HEK293 (cell line): Measurements from ENCODE around the gene PHAF1.

ENCODE experiments used
- EGR2 ChIP-seq: fragments of 450-650 bp; formaldehyde crosslinking; IDR thresholded peaks from 2 replicates; pipeline ENCODE4 v1.5.1; 2016; ENCODE audit warnings: low read depth, missing biosample characterization, missing genetic modification characterization
- FEZF1 ChIP-seq: fragments of 450-650 bp; formaldehyde crosslinking; IDR thresholded peaks from 2 replicates; pipeline ENCODE4 v1.5.1; 2016; ENCODE audit warnings: missing biosample characterization, missing genetic modification characterization
- KLF1 ChIP-seq: fragments of 450-650 bp; formaldehyde crosslinking; IDR thresholded peaks from 2 replicates; pipeline ENCODE4 v1.5.1; 2016; ENCODE audit warnings: missing biosample characterization, missing genetic modification characterization
- KLF16 ChIP-seq: fragments of 450-650 bp; formaldehyde crosslinking; IDR thresholded peaks from 2 replicates; pipeline ENCODE4 v1.5.1; 2017; ENCODE audit warnings: missing biosample characterization, missing genetic modification characterization
- ZBTB17 ChIP-seq: fragments of 450-650 bp; formaldehyde crosslinking; IDR thresholded peaks from 2 replicates; pipeline ENCODE4 v1.5.1; 2016; ENCODE audit warnings: missing biosample characterization, missing genetic modification characterization
- ZEB2 ChIP-seq: fragments of 450-650 bp; formaldehyde crosslinking; IDR thresholded peaks from 2 replicates; pipeline ENCODE4 v1.5.1; 2016; ENCODE audit warnings: missing biosample characterization, missing genetic modification characterization
- ZIC2 ChIP-seq: fragments of 450-650 bp; formaldehyde crosslinking; IDR thresholded peaks from 2 replicates; pipeline ENCODE4 v1.5.1; 2016; ENCODE audit warnings: missing biosample characterization, missing genetic modification characterization
- ZNF133 ChIP-seq: fragments of 450-650 bp; formaldehyde crosslinking; IDR thresholded peaks from 2 replicates; pipeline ENCODE4 v1.5.1; 2016; ENCODE audit warnings: missing biosample characterization, missing genetic modification characterization
- ZNF24 ChIP-seq: fragments of 450-650 bp; formaldehyde crosslinking; IDR thresholded peaks from 2 replicates; pipeline ENCODE4 v1.5.1; 2016; ENCODE audit warnings: missing biosample characterization, missing genetic modification characterization
- ZNF266 ChIP-seq: fragments of 450-650 bp; formaldehyde crosslinking; IDR thresholded peaks from 2 replicates; pipeline ENCODE4 v1.5.1; 2016; ENCODE audit warnings: missing biosample characterization, missing genetic modification characterization, low read depth
- ZNF335 ChIP-seq: fragments of 450-650 bp; formaldehyde crosslinking; conservative IDR thresholded peaks from 2 replicates; pipeline ENCODE4 v1.5.1; 2016; ENCODE audit warnings: missing biosample characterization, missing genetic modification characterization
- ZNF544 ChIP-seq: fragments of 450-650 bp; formaldehyde crosslinking; IDR thresholded peaks from 2 replicates; pipeline ENCODE4 v1.5.0; 2017; ENCODE audit warnings: missing biosample characterization, missing genetic modification characterization
- ZNF76 ChIP-seq: fragments of 450-650 bp; formaldehyde crosslinking; IDR thresholded peaks from 2 replicates; pipeline ENCODE4; 2016; ENCODE audit warnings: low read depth, missing biosample characterization, missing genetic modification characterization, borderline replicate concordance
- ZNF843 ChIP-seq: fragments of 450-650 bp; formaldehyde crosslinking; IDR thresholded peaks from 2 replicates; pipeline ENCODE4 v1.5.1; 2016; ENCODE audit warnings: missing biosample characterization, missing genetic modification characterization
- TF ChIP-seq, protein P1 (sequence below): fragments of 450-650 bp; formaldehyde crosslinking; IDR thresholded peaks from 2 replicates; pipeline ENCODE4 v1.5.1; 2016; ENCODE audit warnings: missing biosample characterization, missing genetic modification characterization
- TF ChIP-seq, protein P2 (sequence below): fragments of 450-650 bp; formaldehyde crosslinking; IDR thresholded peaks from 2 replicates; pipeline ENCODE4 v1.5.1; 2017; ENCODE audit warnings: missing biosample characterization, missing genetic modification characterization
- TF ChIP-seq, protein P3 (sequence below): fragments of 450-650 bp; formaldehyde crosslinking; optimal IDR thresholded peaks from 2 replicates; pipeline ENCODE3; 2016; ENCODE audit warnings: missing biosample characterization, mild to moderate bottlenecking, missing genetic modification characterization
- TF ChIP-seq, protein P4 (sequence below): fragments of 450-650 bp; IDR thresholded peaks from 2 replicates; pipeline ENCODE4 v1.5.1; 2018; ENCODE audit warnings: missing biosample characterization, mild to moderate bottlenecking, missing genetic modification characterization
- TF ChIP-seq, protein P5 (sequence below): fragments of 450-650 bp; formaldehyde crosslinking; IDR thresholded peaks from 2 replicates; pipeline ENCODE4 v1.5.1; 2016; ENCODE audit warnings: missing biosample characterization, missing genetic modification characterization
- TF ChIP-seq, protein P6 (sequence below): fragments of 450-650 bp; formaldehyde crosslinking; IDR thresholded peaks from 2 replicates; pipeline ENCODE4 v1.5.1; 2016; ENCODE audit warnings: missing biosample characterization, missing genetic modification characterization
- TF ChIP-seq, protein P7 (sequence below): fragments of 450-650 bp; formaldehyde crosslinking; IDR thresholded peaks from 2 replicates; pipeline ENCODE4 v1.5.1; 2016; ENCODE audit warnings: missing biosample characterization, missing genetic modification characterization

PHAF1 gene

DNA sequence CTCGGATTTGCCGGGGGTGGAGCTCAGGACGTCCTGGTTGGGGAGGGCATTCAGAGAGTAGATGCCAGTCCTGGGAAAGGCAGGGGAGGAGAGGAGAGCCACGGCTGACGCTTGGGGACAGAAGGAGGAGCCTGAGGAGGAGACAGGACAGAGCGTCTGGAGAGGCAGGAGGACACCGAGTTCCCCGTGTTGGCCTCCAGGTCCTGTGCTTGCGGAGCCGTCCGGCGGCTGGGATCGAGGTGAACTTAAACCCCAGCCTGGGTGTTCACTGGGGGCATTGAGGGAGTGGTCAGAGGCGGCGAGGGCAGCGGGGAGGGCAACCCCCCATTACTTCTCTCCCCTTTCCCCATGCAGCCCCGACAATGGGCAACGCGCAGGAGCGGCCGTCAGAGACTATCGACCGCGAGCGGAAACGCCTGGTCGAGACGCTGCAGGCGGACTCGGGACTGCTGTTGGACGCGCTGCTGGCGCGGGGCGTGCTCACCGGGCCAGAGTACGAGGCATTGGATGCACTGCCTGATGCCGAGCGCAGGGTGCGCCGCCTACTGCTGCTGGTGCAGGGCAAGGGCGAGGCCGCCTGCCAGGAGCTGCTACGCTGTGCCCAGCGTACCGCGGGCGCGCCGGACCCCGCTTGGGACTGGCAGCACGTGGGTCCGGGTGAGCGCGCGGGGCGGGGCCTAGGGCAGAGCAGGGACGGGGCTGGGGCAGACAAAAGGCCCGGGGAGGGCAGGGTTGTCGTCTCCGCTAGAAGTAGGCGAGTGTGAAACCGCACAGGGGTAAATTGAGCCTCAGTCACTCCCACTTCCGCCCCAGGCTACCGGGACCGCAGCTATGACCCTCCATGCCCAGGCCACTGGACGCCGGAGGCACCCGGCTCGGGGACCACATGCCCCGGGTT, 64.3 kb downstream of the PHAF1 start (continued):
- TF ChIP-seq ZNF266 (tag by site-specific recombination) = no peak
- TF ChIP-seq, protein P1, sequence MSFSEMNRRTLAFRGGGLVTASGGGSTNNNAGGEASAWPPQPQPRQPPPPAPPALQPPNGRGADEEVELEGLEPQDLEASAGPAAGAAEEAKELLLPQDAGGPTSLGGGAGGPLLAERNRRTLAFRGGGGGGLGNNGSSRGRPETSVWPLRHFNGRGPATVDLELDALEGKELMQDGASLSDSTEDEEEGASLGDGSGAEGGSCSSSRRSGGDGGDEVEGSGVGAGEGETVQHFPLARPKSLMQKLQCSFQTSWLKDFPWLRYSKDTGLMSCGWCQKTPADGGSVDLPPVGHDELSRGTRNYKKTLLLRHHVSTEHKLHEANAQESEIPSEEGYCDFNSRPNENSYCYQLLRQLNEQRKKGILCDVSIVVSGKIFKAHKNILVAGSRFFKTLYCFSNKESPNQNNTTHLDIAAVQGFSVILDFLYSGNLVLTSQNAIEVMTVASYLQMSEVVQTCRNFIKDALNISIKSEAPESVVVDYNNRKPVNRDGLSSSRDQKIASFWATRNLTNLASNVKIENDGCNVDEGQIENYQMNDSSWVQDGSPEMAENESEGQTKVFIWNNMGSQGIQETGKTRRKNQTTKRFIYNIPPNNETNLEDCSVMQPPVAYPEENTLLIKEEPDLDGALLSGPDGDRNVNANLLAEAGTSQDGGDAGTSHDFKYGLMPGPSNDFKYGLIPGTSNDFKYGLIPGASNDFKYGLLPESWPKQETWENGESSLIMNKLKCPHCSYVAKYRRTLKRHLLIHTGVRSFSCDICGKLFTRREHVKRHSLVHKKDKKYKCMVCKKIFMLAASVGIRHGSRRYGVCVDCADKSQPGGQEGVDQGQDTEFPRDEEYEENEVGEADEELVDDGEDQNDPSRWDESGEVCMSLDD (tag by site-specific recombination) = 0 out of 2 replicates have a peak, but pooled peaks have one; percentile 36
- peak; percentile 39; the same call in 1 of the 2 replicates for TF ChIP-seq EGR2 (tag by site-specific recombination)
- TF ChIP-seq, protein P2, sequence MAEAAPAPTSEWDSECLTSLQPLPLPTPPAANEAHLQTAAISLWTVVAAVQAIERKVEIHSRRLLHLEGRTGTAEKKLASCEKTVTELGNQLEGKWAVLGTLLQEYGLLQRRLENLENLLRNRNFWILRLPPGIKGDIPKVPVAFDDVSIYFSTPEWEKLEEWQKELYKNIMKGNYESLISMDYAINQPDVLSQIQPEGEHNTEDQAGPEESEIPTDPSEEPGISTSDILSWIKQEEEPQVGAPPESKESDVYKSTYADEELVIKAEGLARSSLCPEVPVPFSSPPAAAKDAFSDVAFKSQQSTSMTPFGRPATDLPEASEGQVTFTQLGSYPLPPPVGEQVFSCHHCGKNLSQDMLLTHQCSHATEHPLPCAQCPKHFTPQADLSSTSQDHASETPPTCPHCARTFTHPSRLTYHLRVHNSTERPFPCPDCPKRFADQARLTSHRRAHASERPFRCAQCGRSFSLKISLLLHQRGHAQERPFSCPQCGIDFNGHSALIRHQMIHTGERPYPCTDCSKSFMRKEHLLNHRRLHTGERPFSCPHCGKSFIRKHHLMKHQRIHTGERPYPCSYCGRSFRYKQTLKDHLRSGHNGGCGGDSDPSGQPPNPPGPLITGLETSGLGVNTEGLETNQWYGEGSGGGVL (tag by site-specific recombination) = peak; percentile 29; the same call in 1 of the 2 replicates
- TF ChIP-seq, protein P3, sequence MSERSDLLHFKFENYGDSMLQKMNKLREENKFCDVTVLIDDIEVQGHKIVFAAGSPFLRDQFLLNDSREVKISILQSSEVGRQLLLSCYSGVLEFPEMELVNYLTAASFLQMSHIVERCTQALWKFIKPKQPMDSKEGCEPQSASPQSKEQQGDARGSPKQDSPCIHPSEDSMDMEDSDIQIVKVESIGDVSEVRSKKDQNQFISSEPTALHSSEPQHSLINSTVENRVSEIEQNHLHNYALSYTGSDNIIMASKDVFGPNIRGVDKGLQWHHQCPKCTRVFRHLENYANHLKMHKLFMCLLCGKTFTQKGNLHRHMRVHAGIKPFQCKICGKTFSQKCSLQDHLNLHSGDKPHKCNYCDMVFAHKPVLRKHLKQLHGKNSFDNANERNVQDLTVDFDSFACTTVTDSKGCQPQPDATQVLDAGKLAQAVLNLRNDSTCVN (tag by site-specific recombination) = peak; percentile 97
- peak; percentile 91 for TF ChIP-seq ZBTB17 (tag by site-specific recombination)
- TF ChIP-seq, protein P4, sequence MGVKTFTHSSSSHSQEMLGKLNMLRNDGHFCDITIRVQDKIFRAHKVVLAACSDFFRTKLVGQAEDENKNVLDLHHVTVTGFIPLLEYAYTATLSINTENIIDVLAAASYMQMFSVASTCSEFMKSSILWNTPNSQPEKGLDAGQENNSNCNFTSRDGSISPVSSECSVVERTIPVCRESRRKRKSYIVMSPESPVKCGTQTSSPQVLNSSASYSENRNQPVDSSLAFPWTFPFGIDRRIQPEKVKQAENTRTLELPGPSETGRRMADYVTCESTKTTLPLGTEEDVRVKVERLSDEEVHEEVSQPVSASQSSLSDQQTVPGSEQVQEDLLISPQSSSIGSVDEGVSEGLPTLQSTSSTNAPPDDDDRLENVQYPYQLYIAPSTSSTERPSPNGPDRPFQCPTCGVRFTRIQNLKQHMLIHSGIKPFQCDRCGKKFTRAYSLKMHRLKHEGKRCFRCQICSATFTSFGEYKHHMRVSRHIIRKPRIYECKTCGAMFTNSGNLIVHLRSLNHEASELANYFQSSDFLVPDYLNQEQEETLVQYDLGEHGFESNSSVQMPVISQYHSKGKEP (tag by site-specific recombination) = peak; percentile 87
- TF ChIP-seq ZNF24 (tag by site-specific recombination) = no peak
- no peak for TF ChIP-seq FEZF1 (tag by site-specific recombination)
- peak; percentile 60 for TF ChIP-seq KLF16 (tag by site-specific recombination)
- TF ChIP-seq ZNF133 (tag by site-specific recombination) = no peak
- TF ChIP-seq KLF1 (tag by site-specific recombination) = peak; percentile 57
- peak; percentile 100 for TF ChIP-seq ZNF335 (tag by site-specific recombination)
- TF ChIP-seq, protein P5, sequence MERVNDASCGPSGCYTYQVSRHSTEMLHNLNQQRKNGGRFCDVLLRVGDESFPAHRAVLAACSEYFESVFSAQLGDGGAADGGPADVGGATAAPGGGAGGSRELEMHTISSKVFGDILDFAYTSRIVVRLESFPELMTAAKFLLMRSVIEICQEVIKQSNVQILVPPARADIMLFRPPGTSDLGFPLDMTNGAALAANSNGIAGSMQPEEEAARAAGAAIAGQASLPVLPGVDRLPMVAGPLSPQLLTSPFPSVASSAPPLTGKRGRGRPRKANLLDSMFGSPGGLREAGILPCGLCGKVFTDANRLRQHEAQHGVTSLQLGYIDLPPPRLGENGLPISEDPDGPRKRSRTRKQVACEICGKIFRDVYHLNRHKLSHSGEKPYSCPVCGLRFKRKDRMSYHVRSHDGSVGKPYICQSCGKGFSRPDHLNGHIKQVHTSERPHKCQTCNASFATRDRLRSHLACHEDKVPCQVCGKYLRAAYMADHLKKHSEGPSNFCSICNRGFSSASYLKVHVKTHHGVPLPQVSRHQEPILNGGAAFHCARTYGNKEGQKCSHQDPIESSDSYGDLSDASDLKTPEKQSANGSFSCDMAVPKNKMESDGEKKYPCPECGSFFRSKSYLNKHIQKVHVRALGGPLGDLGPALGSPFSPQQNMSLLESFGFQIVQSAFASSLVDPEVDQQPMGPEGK = peak; percentile 77; the same call in 1 of the 2 replicates
- TF ChIP-seq, protein P6, sequence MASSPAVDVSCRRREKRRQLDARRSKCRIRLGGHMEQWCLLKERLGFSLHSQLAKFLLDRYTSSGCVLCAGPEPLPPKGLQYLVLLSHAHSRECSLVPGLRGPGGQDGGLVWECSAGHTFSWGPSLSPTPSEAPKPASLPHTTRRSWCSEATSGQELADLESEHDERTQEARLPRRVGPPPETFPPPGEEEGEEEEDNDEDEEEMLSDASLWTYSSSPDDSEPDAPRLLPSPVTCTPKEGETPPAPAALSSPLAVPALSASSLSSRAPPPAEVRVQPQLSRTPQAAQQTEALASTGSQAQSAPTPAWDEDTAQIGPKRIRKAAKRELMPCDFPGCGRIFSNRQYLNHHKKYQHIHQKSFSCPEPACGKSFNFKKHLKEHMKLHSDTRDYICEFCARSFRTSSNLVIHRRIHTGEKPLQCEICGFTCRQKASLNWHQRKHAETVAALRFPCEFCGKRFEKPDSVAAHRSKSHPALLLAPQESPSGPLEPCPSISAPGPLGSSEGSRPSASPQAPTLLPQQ (tag by site-specific recombination) = peak; percentile 77
- no peak; the same call in 1 of the 2 replicates for TF ChIP-seq ZNF76 (tag by site-specific recombination)
- TF ChIP-seq ZEB2 (tag by site-specific recombination) = 0 out of 2 replicates have a peak, but pooled peaks have one; percentile 7
- peak; percentile 84 for TF ChIP-seq ZIC2 (tag by site-specific recombination)
- TF ChIP-seq ZNF544 = no peak
- TF ChIP-seq, protein P7, sequence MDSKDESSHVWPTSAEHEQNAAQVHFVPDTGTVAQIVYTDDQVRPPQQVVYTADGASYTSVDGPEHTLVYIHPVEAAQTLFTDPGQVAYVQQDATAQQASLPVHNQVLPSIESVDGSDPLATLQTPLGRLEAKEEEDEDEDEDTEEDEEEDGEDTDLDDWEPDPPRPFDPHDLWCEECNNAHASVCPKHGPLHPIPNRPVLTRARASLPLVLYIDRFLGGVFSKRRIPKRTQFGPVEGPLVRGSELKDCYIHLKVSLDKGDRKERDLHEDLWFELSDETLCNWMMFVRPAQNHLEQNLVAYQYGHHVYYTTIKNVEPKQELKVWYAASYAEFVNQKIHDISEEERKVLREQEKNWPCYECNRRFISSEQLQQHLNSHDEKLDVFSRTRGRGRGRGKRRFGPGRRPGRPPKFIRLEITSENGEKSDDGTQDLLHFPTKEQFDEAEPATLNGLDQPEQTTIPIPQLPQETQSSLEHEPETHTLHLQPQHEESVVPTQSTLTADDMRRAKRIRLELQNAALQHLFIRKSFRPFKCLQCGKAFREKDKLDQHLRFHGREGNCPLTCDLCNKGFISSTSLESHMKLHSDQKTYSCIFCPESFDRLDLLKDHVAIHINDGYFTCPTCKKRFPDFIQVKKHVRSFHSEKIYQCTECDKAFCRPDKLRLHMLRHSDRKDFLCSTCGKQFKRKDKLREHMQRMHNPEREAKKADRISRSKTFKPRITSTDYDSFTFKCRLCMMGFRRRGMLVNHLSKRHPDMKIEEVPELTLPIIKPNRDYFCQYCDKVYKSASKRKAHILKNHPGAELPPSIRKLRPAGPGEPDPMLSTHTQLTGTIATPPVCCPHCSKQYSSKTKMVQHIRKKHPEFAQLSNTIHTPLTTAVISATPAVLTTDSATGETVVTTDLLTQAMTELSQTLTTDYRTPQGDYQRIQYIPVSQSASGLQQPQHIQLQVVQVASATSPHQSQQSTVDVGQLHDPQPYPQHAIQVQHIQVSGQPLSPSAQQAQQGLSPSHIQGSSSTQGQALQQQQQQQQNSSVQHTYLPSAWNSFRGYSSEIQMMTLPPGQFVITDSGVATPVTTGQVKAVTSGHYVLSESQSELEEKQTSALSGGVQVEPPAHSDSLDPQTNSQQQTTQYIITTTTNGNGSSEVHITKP (tag by site-specific recombination) = peak; percentile 41; the same call in 1 of the 2 replicates
- peak; percentile 56 for TF ChIP-seq ZNF843 (tag by site-specific recombination)
